Loucy (cell line): ENCODE results near the gene KLHL6.

ENCODE experiments used
- EZH2phosphoT487 ChIP-seq: fragments of 200-600 bp; IDR thresholded peaks from 2 replicates; pipeline ENCODE4 v1.6.1; 2018; ENCODE audit warnings: antibody characterized with exemption, mild to moderate bottlenecking, moderate library complexity, borderline replicate concordance
- TF ChIP-seq, protein P1 (sequence below): fragments of 200-600 bp; sonication (generic); conservative IDR thresholded peaks from 2 replicates; pipeline ENCODE4 v1.5.1; 2014; ENCODE audit warnings: mild to moderate bottlenecking, antibody characterized with exemption, low read length

DNA sequence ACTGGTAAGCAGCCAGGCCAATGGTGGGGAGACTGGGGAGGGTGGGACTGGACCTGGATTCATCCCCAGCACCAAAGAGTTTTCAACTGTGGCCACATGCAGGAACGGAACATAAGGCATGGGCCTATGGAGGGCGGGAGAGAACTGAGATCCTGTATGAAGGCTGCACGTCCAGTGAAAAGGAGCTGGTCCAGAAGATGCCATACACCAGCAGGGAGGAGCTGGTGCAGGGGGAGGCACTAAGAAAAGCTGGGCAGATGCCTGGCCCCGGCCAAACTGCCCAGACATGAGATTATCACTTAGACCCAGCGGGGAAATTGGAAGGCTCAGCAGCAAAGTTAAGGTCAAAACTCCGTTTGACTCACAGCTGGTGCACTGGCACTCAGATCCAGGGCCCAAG, 69.0 kb downstream of the KLHL6 start:
- TF ChIP-seq, protein P1, sequence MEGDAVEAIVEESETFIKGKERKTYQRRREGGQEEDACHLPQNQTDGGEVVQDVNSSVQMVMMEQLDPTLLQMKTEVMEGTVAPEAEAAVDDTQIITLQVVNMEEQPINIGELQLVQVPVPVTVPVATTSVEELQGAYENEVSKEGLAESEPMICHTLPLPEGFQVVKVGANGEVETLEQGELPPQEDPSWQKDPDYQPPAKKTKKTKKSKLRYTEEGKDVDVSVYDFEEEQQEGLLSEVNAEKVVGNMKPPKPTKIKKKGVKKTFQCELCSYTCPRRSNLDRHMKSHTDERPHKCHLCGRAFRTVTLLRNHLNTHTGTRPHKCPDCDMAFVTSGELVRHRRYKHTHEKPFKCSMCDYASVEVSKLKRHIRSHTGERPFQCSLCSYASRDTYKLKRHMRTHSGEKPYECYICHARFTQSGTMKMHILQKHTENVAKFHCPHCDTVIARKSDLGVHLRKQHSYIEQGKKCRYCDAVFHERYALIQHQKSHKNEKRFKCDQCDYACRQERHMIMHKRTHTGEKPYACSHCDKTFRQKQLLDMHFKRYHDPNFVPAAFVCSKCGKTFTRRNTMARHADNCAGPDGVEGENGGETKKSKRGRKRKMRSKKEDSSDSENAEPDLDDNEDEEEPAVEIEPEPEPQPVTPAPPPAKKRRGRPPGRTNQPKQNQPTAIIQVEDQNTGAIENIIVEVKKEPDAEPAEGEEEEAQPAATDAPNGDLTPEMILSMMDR: no peak
- no peak for TF ChIP-seq EZH2phosphoT487
